GM10266 (cell line): Measurements from ENCODE around the gene COL4A2.

Experiments
- DNase-seq: peaks from one replicate; pipeline ENCODE4 v3.0.0; 2012; ENCODE audit errors: extremely low spot score
- TF ChIP-seq, protein P1 (sequence below): IDR thresholded peaks from 2 replicates; pipeline ENCODE4 v1.5.1; 2012; ENCODE audit warnings: mild to moderate bottlenecking, low read depth; ENCODE audit not compliant: control insufficient read depth, insufficient read depth; ENCODE audit errors: missing control alignments

The COL4A2 gene

DNA sequence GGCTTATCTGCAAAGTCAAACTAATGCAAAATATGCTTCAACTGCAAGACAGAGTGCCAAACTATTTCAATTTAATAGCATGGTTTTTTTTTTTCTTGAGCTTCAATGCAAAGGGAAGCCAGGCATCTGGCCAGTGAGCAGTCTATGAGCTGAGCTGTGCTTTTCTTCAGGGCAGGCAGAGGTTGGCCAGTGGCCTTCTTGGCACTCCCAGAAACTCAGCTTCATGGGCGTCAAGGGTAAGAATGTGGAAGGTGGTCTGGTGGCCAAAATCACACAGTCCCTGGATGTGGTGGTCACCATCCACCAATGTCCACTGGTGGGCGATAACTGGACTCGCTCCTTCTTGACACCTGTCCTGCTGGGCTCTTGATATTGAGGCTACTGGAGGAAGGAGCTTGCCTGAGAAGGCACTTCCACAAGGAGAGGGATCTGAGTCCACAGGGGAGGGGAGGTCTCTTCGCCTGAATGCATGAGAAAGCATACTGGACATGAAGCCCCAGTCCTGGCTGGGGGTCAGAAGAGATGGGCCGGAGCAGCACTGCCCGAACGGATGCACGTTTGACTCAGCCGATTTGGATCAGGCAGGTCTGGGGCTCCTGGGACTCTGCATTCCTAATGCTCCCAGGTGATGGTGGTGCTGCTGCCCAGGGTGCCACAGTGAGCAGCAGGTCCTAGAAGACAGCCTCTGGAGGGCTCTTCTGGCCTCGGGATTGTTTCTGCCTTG is 17.1 kb downstream of the COL4A2 start:
- TF ChIP-seq, protein P1, sequence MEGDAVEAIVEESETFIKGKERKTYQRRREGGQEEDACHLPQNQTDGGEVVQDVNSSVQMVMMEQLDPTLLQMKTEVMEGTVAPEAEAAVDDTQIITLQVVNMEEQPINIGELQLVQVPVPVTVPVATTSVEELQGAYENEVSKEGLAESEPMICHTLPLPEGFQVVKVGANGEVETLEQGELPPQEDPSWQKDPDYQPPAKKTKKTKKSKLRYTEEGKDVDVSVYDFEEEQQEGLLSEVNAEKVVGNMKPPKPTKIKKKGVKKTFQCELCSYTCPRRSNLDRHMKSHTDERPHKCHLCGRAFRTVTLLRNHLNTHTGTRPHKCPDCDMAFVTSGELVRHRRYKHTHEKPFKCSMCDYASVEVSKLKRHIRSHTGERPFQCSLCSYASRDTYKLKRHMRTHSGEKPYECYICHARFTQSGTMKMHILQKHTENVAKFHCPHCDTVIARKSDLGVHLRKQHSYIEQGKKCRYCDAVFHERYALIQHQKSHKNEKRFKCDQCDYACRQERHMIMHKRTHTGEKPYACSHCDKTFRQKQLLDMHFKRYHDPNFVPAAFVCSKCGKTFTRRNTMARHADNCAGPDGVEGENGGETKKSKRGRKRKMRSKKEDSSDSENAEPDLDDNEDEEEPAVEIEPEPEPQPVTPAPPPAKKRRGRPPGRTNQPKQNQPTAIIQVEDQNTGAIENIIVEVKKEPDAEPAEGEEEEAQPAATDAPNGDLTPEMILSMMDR = no peak

DNA sequence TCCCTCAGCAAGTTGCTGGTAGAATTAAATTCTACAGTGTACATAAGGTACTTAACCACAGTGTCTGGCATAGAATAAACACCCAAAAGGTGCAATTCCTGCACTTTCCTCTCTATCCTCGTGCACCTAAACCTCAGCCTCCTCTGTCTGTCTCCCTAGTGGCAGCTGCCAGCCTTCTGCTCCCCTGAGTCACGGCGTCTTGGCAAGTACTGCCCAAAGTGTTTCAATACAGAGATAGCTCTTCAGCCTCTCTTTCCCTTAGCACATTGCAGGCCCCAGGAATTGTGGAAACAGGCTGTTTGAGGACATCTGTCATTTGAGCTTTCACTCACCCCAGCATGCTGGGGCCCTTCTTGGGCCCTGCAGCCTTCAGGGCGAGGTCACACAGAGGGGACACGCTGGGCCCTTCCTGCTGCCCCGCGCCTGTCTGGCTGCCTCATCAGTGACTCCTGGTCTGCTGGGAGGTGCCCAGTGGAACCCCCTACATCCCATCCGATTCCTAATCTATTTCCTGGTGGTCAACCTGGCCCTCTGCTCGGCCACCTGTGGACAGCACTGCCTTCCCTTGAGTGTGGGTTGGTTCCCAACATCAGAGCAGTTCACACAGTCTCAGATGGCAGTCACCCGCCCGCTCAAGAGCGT is 19.3 kb downstream of the COL4A2 start:
- no peak for DNase-seq
- TF ChIP-seq, protein P1 = no peak

More for the DNA sequence above, 17.1 kb downstream of the COL4A2 start:
- no peak for DNase-seq

DNA sequence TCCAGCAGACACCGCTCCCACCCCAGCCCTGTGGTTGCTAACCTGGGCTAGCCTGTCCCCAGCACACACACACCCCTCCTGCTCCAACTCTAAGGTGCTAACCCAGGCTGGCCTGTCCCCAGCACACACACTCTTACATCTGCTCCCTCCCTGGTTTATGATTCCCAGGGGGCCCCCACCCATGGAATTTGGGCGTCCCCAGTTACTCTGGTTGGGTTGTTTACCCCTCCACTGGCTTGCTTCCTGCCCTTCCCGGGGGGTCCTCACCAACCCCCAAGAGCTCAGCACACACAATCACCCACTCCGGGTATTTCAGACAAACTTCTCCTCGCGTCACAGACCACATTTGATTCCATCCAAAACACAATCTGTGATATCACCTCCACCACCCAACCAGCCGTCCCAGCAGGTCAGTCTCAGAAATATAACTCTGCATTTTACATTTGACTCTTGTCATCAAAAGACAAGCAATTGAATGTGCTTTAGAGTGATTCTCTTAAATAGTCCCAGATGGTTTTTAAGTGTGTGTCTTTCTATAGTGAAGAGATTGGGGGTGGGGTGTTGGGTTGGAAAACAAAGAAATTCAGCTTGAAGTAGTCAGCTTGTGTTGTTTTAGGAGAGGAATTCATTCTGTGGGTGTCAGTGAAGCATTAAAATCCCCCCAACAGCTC is 20.1 kb downstream of the COL4A2 start:
- TF ChIP-seq, protein P1 = no peak
- no peak for DNase-seq

DNA sequence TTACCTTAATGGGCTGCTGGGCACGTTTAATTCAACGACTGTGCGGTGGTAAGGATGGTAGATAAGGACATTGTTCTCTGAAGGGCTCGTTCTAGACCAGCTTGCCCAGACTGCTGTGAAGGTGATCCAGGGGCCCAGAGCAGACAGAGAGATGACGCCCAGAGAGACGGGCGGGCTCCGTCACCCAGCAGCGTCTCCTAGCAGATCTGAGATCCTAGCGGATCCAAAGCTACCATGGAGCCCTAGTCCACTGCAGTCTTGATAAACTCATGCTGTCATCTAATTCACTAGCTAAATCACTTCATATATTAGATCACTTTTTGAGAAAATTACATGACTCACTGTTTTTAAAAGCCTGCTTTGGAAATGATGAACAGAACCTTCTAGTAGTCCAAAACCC is 21.5 kb downstream of the COL4A2 start:
- no peak for DNase-seq
- TF ChIP-seq, protein P1 = no peak

DNA sequence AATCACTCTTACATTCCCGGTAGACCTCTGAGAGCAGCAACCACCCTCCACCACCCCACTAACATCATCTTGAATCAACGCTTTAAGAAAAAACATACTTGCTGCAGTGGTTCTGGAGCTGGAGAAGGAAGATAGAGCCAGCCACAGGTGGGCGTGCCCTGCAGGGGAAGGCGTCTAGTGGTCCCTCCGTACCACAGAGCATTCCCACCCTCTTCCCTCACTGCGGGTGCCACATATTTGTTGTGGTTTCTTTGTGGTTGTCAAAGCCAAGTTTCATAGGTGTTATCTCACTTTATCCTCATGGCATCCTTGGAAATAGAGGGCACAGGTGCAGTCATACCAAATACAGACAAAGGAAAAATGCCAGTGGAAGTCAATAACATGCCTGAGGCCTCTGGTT is 22.2 kb downstream of the COL4A2 start:
- DNase-seq = no peak

DNA sequence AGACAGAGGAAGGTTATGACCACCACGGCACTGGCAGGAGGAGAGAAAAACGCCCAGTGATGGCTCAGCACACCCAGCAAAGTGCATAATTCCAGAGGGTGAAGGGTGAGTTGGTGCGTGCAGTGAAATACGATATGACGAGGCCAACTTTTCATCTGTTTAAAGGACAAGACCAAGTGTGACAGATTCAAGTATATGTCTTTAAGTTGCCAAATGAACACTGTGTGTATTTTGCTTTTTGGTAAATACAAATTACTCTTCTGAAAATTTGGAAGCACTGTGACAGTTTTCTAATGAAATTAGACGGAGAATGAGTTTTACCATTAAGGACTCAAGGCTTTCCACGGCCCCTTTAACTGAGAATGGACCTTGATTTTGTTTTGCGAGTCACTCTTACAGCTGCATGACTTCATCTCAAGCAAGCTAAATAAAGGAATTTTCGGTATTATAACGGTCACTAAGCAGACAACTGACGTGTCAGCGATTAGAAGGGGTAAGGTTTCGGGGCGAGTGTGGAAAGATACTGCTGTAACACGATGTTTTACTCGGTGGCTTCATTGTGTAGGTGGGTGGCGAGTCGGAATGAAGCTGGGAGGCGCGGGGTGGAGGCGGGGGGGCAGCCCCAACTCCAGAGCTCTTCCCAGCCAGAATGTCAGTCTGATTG is 22.8 kb downstream of the COL4A2 start:
- no peak for DNase-seq
- TF ChIP-seq, protein P1 = no peak

More for the DNA sequence above, 22.2 kb downstream of the COL4A2 start:
- TF ChIP-seq, protein P1 = no peak

- TF ChIP-seq, protein P1 = no peak
- no peak for DNase-seq
Observed at GRCh38 chr13:110330491-110331011, 23.5 kb downstream of the COL4A2 start.
